Left lung (tissue), 10 donors: Measurements from ENCODE around the gene HSD3B2. TPM values are rescaled to one million over a fixed set of nuclear protein-coding genes. Genes with fewer than 3 reads are reported as not detected.
A peak's percentile ranks its signal among the peaks of the same experiment; 100 is the strongest.

Experiments
- ATAC-seq: fragments of 200-7000 bp; cut with Tn5 transposase; one replicate; pipeline ENCODE4 v1.9.1; 2020; ENCODE audit warnings: moderate library complexity
- DNase-seq, 4 donors: peaks; one replicate each; pipeline ENCODE4 v3.0.0-alpha.2; 2013 to 2020
- H3K27ac ChIP-seq, 2 donors: fragments of 200-600 bp; sonication (generic) in 1 of 2; one replicate each; pipeline versions ENCODE4 v1.5.0 to v1.8.0; 2020 to 2021
- H3K27me3 ChIP-seq, 2 donors: fragments of 200-600 bp; sonication (generic) in 1 of 2; one replicate each; pipeline versions ENCODE4 v1.5.0 to v1.8.0; 2020 to 2021
- H3K36me3 ChIP-seq, 2 donors: fragments of 200-600 bp; sonication (generic) in 1 of 2; one replicate each; pipeline versions ENCODE4 v1.5.0 to v1.8.0; 2020 to 2021
- H3K4me1 ChIP-seq, 2 donors: fragments of 200-600 bp; one replicate each; pipeline ENCODE4 v1.8.0; 2021
- H3K4me3 ChIP-seq, 2 donors: fragments of 200-600 bp; sonication (generic) in 1 of 2; one replicate each; pipeline versions ENCODE4 v1.5.0 to v1.8.0; 2020 to 2021; ENCODE audit warnings: mild to moderate bottlenecking in 1 of 2
- H3K9me3 ChIP-seq, 2 donors: fragments of 200-600 bp; sonication (generic) in 1 of 2; one replicate each; pipeline versions ENCODE4 v1.5.0 to v1.8.0; 2020 to 2021
- intact Hi-C, 2 donors: fragments of 100-400 bp; cut with DNase I; formaldehyde crosslinking; loops; one replicate each; pipeline versions ENCODE4 v1.11.2 to v1.14.2; 2022
- polyA plus RNA-seq, 6 donors: library from polyadenylated mRNA; unstranded; fragments of 120-200 nt; gene quantifications; one replicate each; pipeline ENCODE4 v1.2.1, GENCODE V29; 2013; ENCODE audit not compliant: insufficient read length in 6 of 6
- total RNA-seq, 2 donors: library from RNA; stranded (reverse); fragmentation: NEBNext Ultra II Directional; extraction: Animal tissue kit (Norgen Biotek cat#: 25700); gene quantifications; one replicate each; pipeline ENCODE4 v1.2.1, GENCODE V29; 2021
- TF ChIP-seq, protein P1 (sequence below), 2 donors: fragments of 200-600 bp; sonication (generic) in 1 of 2; IDR thresholded peaks; one replicate each; pipeline versions ENCODE4 v1.5.0 to v1.8.0; 2021; ENCODE audit warnings: antibody characterized with exemption in 2 of 2
- donor health status: DM: no; HTN: yes; CAD: no.
- donor health status: DM: no; HTN: no; CAD: no.

Gene HSD3B2
- total and polyA plus RNA-seq, 8 donors: 0.17 to 0.18 (median 0.18) TPM; not detected in 5

DNA sequence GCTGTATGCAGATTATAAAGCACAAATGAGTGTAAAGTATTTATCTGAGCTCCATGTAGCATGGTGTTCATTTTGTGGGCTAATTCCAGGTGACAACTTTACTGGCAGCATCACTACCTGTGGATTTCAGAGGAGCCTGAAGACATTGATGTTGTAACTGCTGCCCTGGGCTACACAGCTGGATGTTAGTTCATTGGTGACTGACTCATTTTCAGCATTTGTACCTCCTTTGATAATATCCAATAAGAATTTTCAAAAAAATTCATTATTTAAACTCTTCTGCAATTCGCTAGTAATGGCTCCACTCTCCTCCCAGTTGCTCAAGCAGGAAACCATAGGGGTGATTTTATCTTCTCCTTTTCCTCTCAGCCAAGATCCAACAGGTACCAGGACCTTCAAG is 54.8 kb downstream of the HSD3B2 start:
- Histone ChIP-seq H3K36me3 (no peaks in the 10 kb centered on the region), H3K27ac (no peak overlapping the region), H3K4me1 (no peaks in the 10 kb centered on the region), H3K27me3 (no peaks in the 10 kb centered on the region), H3K9me3 (no peaks in the 10 kb centered on the region), H3K4me3 (no peak overlapping the region)
- ATAC-seq (no peak), DNase-seq (no peak)
- intact Hi-C loops: no loop called here
- TF ChIP-seq, protein P1, sequence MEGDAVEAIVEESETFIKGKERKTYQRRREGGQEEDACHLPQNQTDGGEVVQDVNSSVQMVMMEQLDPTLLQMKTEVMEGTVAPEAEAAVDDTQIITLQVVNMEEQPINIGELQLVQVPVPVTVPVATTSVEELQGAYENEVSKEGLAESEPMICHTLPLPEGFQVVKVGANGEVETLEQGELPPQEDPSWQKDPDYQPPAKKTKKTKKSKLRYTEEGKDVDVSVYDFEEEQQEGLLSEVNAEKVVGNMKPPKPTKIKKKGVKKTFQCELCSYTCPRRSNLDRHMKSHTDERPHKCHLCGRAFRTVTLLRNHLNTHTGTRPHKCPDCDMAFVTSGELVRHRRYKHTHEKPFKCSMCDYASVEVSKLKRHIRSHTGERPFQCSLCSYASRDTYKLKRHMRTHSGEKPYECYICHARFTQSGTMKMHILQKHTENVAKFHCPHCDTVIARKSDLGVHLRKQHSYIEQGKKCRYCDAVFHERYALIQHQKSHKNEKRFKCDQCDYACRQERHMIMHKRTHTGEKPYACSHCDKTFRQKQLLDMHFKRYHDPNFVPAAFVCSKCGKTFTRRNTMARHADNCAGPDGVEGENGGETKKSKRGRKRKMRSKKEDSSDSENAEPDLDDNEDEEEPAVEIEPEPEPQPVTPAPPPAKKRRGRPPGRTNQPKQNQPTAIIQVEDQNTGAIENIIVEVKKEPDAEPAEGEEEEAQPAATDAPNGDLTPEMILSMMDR (IDR thresholded peaks at IDR 0.05): no peak

DNA sequence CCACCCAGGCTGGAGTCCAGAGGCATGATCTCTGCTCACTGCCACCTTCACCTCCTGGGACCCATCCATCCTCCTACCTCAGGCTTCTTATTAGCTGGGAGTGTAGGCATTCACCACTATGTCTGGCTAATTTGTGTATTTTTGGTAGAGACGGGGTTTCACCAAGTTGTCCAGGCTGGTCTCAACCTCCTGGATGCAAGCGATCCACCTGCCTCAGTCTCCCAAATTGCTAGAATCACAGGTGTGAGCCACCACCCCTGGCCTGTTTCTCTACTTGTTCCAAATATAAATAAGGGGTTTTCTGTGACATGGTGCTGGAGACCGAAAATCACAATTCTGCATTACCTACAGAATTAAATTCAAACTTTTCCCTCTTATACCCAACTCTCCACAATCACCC is 55.4 kb downstream of the HSD3B2 start:
- Histone ChIP-seq H3K4me3 (no peak overlapping the region), H3K27ac (no peak overlapping the region), H3K36me3 (no peaks in the 10 kb centered on the region), H3K9me3 (no peaks in the 10 kb centered on the region), H3K27me3 (no peaks in the 10 kb centered on the region), H3K4me1 (no peaks in the 10 kb centered on the region)
- TF ChIP-seq, protein P1 (IDR thresholded peaks at IDR 0.05): no peak
- DNase-seq: no peak
- no peak for ATAC-seq
- intact Hi-C loops: no loop called here

DNA sequence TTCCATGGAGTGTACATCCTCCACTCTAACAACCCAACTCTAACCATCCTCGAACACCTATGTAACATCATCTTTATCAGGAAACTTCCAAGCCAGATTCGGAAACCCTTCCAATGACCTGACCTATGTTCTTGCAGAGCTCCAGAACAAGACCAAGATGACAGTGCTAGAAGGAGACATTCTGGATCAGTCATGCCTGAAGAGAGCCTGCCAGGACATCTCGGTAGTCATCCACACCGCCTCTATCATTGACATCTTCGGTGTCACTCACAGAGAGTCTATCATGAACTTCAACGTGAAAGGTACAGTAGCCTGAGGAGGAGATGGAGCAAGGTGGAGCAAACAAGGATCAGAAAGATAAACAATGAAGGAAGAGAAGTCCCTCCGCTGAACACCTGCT is 56.0 kb downstream of the HSD3B2 start:
- H3K4me3 ChIP-seq: no peak overlapping the region
- intact Hi-C loops: no loop called here
- TF ChIP-seq, protein P1 (IDR thresholded peaks at IDR 0.05): no peak
- ATAC-seq (no peak), DNase-seq (no peak)
- H3K27me3 ChIP-seq: no peaks in the 10 kb centered on the region
- H3K27ac ChIP-seq: no peak overlapping the region
- H3K4me1 ChIP-seq: no peaks in the 10 kb centered on the region
- no peaks in the 10 kb centered on the region for H3K9me3 ChIP-seq
- no peaks in the 10 kb centered on the region for H3K36me3 ChIP-seq

DNA sequence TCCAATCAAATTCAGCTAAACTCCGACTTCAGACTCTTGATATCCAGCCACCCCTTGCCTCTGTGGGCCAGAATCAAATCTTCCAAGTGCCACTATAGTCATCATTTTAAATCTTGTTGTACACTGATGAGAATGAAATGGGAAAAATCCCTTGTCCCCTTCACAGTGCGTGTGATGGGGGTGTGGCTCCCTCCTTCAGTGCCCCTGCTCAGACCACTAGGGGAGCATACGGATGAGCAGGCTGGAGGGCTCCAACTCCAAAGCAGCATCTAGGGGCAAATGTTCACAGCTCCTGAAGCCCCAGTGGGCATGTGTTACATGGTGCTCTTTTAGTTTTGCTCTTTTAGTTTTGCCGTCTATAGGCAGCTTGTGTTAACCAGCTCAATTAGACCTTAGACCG is 56.6 kb downstream of the HSD3B2 start:
- TF ChIP-seq, protein P1 (IDR thresholded peaks at IDR 0.05): no peak
- Histone ChIP-seq H3K27ac (no peak overlapping the region), H3K4me1 (no peaks in the 10 kb centered on the region), H3K4me3 (no peak overlapping the region), H3K36me3 (no peaks in the 10 kb centered on the region), H3K27me3 (no peaks in the 10 kb centered on the region), H3K9me3 (no peaks in the 10 kb centered on the region)
- ATAC-seq (no peak), DNase-seq (no peak)
- intact Hi-C loops: no loop called here

DNA sequence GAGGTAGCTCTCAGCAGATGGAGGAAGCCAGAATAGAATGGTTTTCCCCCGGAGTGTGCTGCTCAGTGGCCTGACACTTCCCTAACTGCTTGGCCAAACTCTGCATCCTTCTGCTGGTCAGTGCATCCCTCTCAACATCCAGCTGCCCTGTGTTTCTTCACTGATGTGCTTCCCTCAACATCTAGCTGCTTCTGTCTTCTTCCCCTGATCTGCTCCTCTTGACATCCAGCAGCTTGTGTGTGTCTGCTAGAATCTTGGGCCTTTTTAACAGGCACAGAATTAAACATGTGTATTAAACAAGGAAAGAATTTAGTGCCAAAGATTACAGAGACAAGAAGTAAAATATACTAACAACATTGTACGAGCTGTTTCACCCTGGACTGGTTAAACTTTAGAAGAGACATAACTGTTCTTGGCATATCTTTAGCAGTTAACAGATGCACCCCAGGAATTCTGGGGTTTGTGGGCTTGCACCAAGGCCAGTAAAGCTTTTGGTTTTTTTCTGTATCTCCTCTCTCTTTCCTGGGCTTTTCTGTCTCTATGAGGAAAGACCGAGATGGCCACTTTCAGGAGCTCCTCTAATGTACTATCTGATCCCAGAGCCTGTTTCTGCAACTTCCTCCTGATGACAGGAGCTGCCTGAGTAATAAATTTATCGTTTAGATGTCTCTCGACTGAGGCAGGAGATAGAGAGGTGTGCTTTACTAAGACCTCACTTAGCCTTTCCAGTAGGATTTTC is 57.3 kb downstream of the HSD3B2 start:
- ATAC-seq (no peak), DNase-seq (peak in 2 of 4 donors; percentile 10 to 46)
- no peaks in the 10 kb centered on the region for H3K4me1 ChIP-seq
- intact Hi-C loops: no loop called here
- H3K9me3 ChIP-seq: no peaks in the 10 kb centered on the region
- TF ChIP-seq, protein P1 (IDR thresholded peaks at IDR 0.05): no peak
- H3K27ac ChIP-seq: no peak overlapping the region
- H3K27me3 ChIP-seq: no peaks in the 10 kb centered on the region
- no peaks in the 10 kb centered on the region for H3K36me3 ChIP-seq
- no peak overlapping the region for H3K4me3 ChIP-seq

Other genes with a start within 250 kb of the HSD3B2 start
- gene HAO2, start 46.4 kb upstream of the HSD3B2 start, total RNA-seq: not detected
- gene HAO2, start 46.4 kb upstream of the HSD3B2 start, polyA plus RNA-seq: under 1 TPM; 0.11 to 0.76 (median 0.35) TPM
- gene HSD3B1, start 92.1 kb downstream of the HSD3B2 start, total RNA-seq: not detected
- 1 to 10 TPM in 1 of 6 donors, under 1 TPM in 4, not detected in 1; 0.54 to 1.1 (median 0.74) TPM for gene HSD3B1, start 92.1 kb downstream of the HSD3B2 start, polyA plus RNA-seq
- gene ZNF697, start 233.1 kb downstream of the HSD3B2 start, total RNA-seq: 1 to 10 TPM; 8.0 to 8.1 TPM
- gene ZNF697, start 233.1 kb downstream of the HSD3B2 start, polyA plus RNA-seq: 10 to 100 TPM; 25.4 to 27.2 (median 25.9) TPM